Right renal pelvis (tissue), 4 donors: ENCODE results near the gene CCDC43. TPM values are rescaled to one million over a fixed set of nuclear protein-coding genes. Genes with fewer than 3 reads are reported as not detected.
A peak's percentile ranks its signal among the peaks of the same experiment; 100 is the strongest.

ENCODE experiments used
- DNase-seq, 4 donors: peaks; one replicate each; pipeline ENCODE4 v3.0.0-alpha.2; 2013; ENCODE audit warnings: low read depth in 4 of 4, low spot score in 3 of 4, missing footprints in 1 of 4
- polyA plus RNA-seq, 4 donors: library from polyadenylated mRNA; unstranded; fragments of 120-200 nt; gene quantifications; one replicate each; pipeline ENCODE4 v1.2.1, GENCODE V29; 2013; ENCODE audit not compliant: insufficient read length in 4 of 4

CCDC43 gene
- polyA plus RNA-seq, 4 donors = 33.1 to 38.6 (median 35.8) TPM

- peak; percentile 57 to 83 (median 76) for DNase-seq
Measured at GRCh38 chr17:44628243-44629188, 61.1 kb downstream of the CCDC43 start.

- DNase-seq = no peak
Measured at GRCh38 chr17:44627513-44628242, 61.9 kb downstream of the CCDC43 start.

Other genes starting within 250 kb of the CCDC43 start
- 10 to 100 TPM; 42.4 to 49.5 (median 44.4) TPM for gene GPATCH8, start 186.4 kb downstream of the CCDC43 start, polyA plus RNA-seq
- 10 to 100 TPM; 27.7 to 42.2 (median 32.1) TPM for gene FZD2, start 132.3 kb downstream of the CCDC43 start, polyA plus RNA-seq
- 1 to 10 TPM; 1.6 to 2.1 (median 1.9) TPM for gene MEIOC, start 33.3 kb downstream of the CCDC43 start, polyA plus RNA-seq
- 10 to 100 TPM in 2 of 4 donors, 1 to 10 TPM in 2; 9.2 to 13.9 (median 11.7) TPM for gene DBF4B, start 18.9 kb upstream of the CCDC43 start, polyA plus RNA-seq
- gene ADAM11, start 69.2 kb upstream of the CCDC43 start, polyA plus RNA-seq = 1 to 10 TPM; 2.2 to 3.7 (median 2.7) TPM
- gene GJC1, start 140.5 kb upstream of the CCDC43 start, polyA plus RNA-seq = 10 to 100 TPM; 20.4 to 23.2 (median 21.4) TPM
- 1 to 10 TPM; 1.0 to 1.8 (median 1.2) TPM for gene HIGD1B, start 158.1 kb upstream of the CCDC43 start, polyA plus RNA-seq
- gene EFTUD2, start 209.7 kb upstream of the CCDC43 start, polyA plus RNA-seq = 100 to 1,000 TPM; 101 to 120 (median 114) TPM
- under 1 TPM; 0.40 to 0.74 (median 0.52) TPM for gene GFAP, start 225.7 kb upstream of the CCDC43 start, polyA plus RNA-seq